HEK293T (cell line): ENCODE results near the gene ADGRG7.

Experiments used
- CTCF ChIA-PET: fragments of 350-600 bp; formaldehyde crosslinking; extraction: SDS; loops from one replicate; lab custom pipeline; 2021; ENCODE audit warnings: antibody characterized with exemption, inconsistent platforms; lab: Yijun Ruan, JAX
- POLR2A ChIA-PET: fragments of 350-600 bp; formaldehyde crosslinking; extraction: SDS; loops from one replicate; lab custom pipeline; 2020; ENCODE audit warnings: antibody characterized with exemption, inconsistent platforms; lab: Yijun Ruan, JAX
- DNase-seq: peaks from one replicate; pipeline ENCODE4 v3.0.0; 2012; ENCODE audit warnings: mixed read lengths; ENCODE audit errors: extremely low spot score
- ARNT ChIP-seq: fragments of 450-650 bp; IDR thresholded peaks from 2 replicates; pipeline ENCODE4 v1.6.1; 2017; ENCODE audit warnings: mild to moderate bottlenecking
- BHLHE40 ChIP-seq: fragments of 450-650 bp; IDR thresholded peaks from 2 replicates; pipeline ENCODE4 v1.6.1; 2016; ENCODE audit warnings: mild to moderate bottlenecking, moderate library complexity, borderline replicate concordance
- CTBP1 ChIP-seq: fragments of 450-650 bp; IDR thresholded peaks from 2 replicates; pipeline ENCODE4 v1.6.1; 2016; ENCODE audit warnings: borderline replicate concordance
- ELF4 ChIP-seq: fragments of 450-650 bp; IDR thresholded peaks from 2 replicates; pipeline ENCODE4 v1.6.1; 2017; ENCODE audit warnings: antibody characterized with exemption
- FOXA1 ChIP-seq: fragments of 450-650 bp; IDR thresholded peaks from 2 replicates; pipeline ENCODE4 v1.6.1; 2016; ENCODE audit warnings: mild to moderate bottlenecking
- FOXK2 ChIP-seq: fragments of 450-650 bp; IDR thresholded peaks from 2 replicates; pipeline ENCODE4 v1.6.1; 2016; ENCODE audit warnings: mild to moderate bottlenecking
- FOXM1 ChIP-seq: fragments of 450-650 bp; IDR thresholded peaks from 2 replicates; pipeline ENCODE4 v1.6.1; 2017; ENCODE audit warnings: mild to moderate bottlenecking, borderline replicate concordance
- HDGF ChIP-seq: fragments of 450-650 bp; IDR thresholded peaks from 2 replicates; pipeline ENCODE4 v1.6.1; 2017; ENCODE audit warnings: antibody characterized with exemption, borderline replicate concordance
- L3MBTL2 ChIP-seq: fragments of 450-650 bp; conservative IDR thresholded peaks from 2 replicates; pipeline ENCODE4 v1.6.1; 2016; ENCODE audit warnings: mild to moderate bottlenecking
- LEF1 ChIP-seq: fragments of 450-650 bp; IDR thresholded peaks from 2 replicates; pipeline ENCODE4 v1.6.1; 2017; ENCODE audit warnings: mild to moderate bottlenecking, borderline replicate concordance
- NFRKB ChIP-seq: fragments of 450-650 bp; IDR thresholded peaks from 2 replicates; pipeline ENCODE4 v1.6.1; 2016; ENCODE audit warnings: mild to moderate bottlenecking, moderate library complexity
- PKNOX1 ChIP-seq: fragments of 450-650 bp; IDR thresholded peaks from 2 replicates; pipeline ENCODE4 v1.6.1; 2016
- SP1 ChIP-seq: fragments of 450-650 bp; IDR thresholded peaks from 2 replicates; pipeline ENCODE4 v1.6.1; 2017
- SUZ12 ChIP-seq: fragments of 450-650 bp; IDR thresholded peaks from 2 replicates; pipeline ENCODE4 v1.6.1; 2016; ENCODE audit warnings: mild to moderate bottlenecking
- TARDBP ChIP-seq: fragments of 450-650 bp; IDR thresholded peaks from 2 replicates; pipeline ENCODE4 v1.6.1; 2016
- ZNF384 ChIP-seq: fragments of 450-650 bp; IDR thresholded peaks from 2 replicates; pipeline ENCODE4 v1.6.1; 2016

ADGRG7 gene

GRCh38 chr3:100703865-100704264 is 94.5 kb downstream of the ADGRG7 start:
- DNase-seq, result no peak
- POLR2A ChIA-PET, result no interaction called here
- CTCF ChIA-PET, result no interaction called here
- no peak for TF ChIP-seq ARNT

- ChIA-PET POLR2A (no interaction called here), CTCF (no interaction called here)
Observed at GRCh38 chr3:100706365-100706764, 97.0 kb downstream of the ADGRG7 start.

GRCh38 chr3:100708644-100708988 is 99.2 kb downstream of the ADGRG7 start:
- ChIA-PET POLR2A (interaction anchor here (0.6 to 2.1 kb wide), 9 partner anchors 11 to 491 kb away, joined by 3 to 5 read pairs (median 3); no protein-coding TSS in a partner anchor), CTCF (no interaction called here)
- DNase-seq, result no peak
- TF ChIP-seq FOXA1 (no peak), SUZ12 (no peak), HDGF (no peak), FOXM1 (no peak), LEF1 (no peak)

More at GRCh38 chr3:100706365-100706764, 97.0 kb downstream of the ADGRG7 start:
- TF ChIP-seq FOXA1 (no peak), FOXK2 (no peak), NFRKB (no peak), TARDBP (no peak)
- no peak for DNase-seq

- TF ChIP-seq LEF1, result no peak
- no peak for TF ChIP-seq FOXM1
- TF ChIP-seq ARNT, result 0 out of 2 replicates have a peak, but pooled peaks have one; percentile 16
- TF ChIP-seq PKNOX1, result peak; percentile 84
- no peak for TF ChIP-seq SP1
- no peak for TF ChIP-seq FOXA1
- no peak for TF ChIP-seq FOXK2
- no peak for TF ChIP-seq SUZ12
- peak; percentile 98 for TF ChIP-seq ZNF384
- TF ChIP-seq ELF4, result peak; percentile 92
- no peak for TF ChIP-seq TARDBP
- TF ChIP-seq HDGF, result no peak
- no peak for TF ChIP-seq CTBP1
- TF ChIP-seq NFRKB, result no peak
- no peak for TF ChIP-seq BHLHE40
- TF ChIP-seq L3MBTL2, result peak; percentile 69
- CTCF ChIA-PET, result interaction anchor here (2.0 kb wide), 1 partner anchor 247 kb away, joined by 8 read pairs; no protein-coding TSS in a partner anchor
- DNase-seq, result peak; percentile 100
- POLR2A ChIA-PET, result interaction anchor here (0.6 to 2.1 kb wide), 13 partner anchors 11 to 491 kb away, joined by 3 to 5 read pairs (median 3); partner anchors contain the start of gene ABI3BP
Observed at GRCh38 chr3:100708989-100709841, 99.8 kb downstream of the ADGRG7 start, which contains the start of gene TFG. TFG (plus strand) TSS chr3:100709494; CDS start chr3:100713686, 4,192 bp downstream.

GRCh38 chr3:100709842-100710260 is 100.5 kb downstream of the ADGRG7 start:
- ChIA-PET CTCF (interaction anchor here (0.7 to 2.0 kb wide), 2 partner anchors 16 to 247 kb away, joined by 3 to 8 read pairs; no protein-coding TSS in a partner anchor), POLR2A (interaction anchor here (1.0 to 2.1 kb wide), 8 partner anchors 10 to 308 kb away, joined by 3 to 5 read pairs (median 3); partner anchors contain the start of genes ABI3BP, LNP1 and TOMM70)
- peak; percentile 56 for DNase-seq

More at GRCh38 chr3:100709842-100710260, 100.5 kb downstream of the ADGRG7 start:
- no peak for TF ChIP-seq LEF1
- TF ChIP-seq FOXK2, result no peak
- TF ChIP-seq FOXA1, result no peak
- no peak for TF ChIP-seq TARDBP
- TF ChIP-seq HDGF, result no peak
- no peak for TF ChIP-seq ARNT
- TF ChIP-seq L3MBTL2, result no peak
- no peak for TF ChIP-seq SP1
- TF ChIP-seq CTBP1, result no peak
- TF ChIP-seq ELF4, result no peak
- no peak for TF ChIP-seq BHLHE40
- no peak for TF ChIP-seq NFRKB
- no peak for TF ChIP-seq SUZ12
- no peak for TF ChIP-seq FOXM1
- no peak for TF ChIP-seq PKNOX1
- TF ChIP-seq ZNF384, result no peak
